ES-I3 (cell line): ENCODE measurements around the gene CSK.

ENCODE experiments used
- H3K36me3 ChIP-seq: 2 replicates; pipeline ENCODE4 v1.6.1; 2013; ENCODE audit warnings: mild to moderate bottlenecking, low read length, control low read depth, moderate library complexity; ENCODE audit not compliant: insufficient read depth
- H3K4me1 ChIP-seq: 2 replicates; pipeline ENCODE4 v1.6.1; 2013; ENCODE audit warnings: mild to moderate bottlenecking, control low read depth, low read length; ENCODE audit not compliant: insufficient read depth
- H3K9ac ChIP-seq: 2 replicates; pipeline ENCODE4 v1.6.1; 2013; ENCODE audit warnings: low read depth, mild to moderate bottlenecking, low read length, moderate library complexity
- H3K9me3 ChIP-seq: 2 replicates; pipeline ENCODE4 v1.6.1; 2013; ENCODE audit warnings: mild to moderate bottlenecking, low read length, moderate library complexity; ENCODE audit not compliant: control insufficient read depth, insufficient read depth

CSK gene

GRCh38 chr15:74809242-74809641, 27.4 kb downstream of the CSK start:
- H3K9me3 ChIP-seq, result no peaks in the 10 kb centered on the region
- no peak overlapping the region for H3K9ac ChIP-seq
- H3K4me1 ChIP-seq, result 0 out of 2 replicates have a peak, but pooled peaks cover 4% of the 10 kb centered on the region
- 0 out of 2 replicates have a peak, but pooled peaks cover under 1% of the 10 kb centered on the region for H3K36me3 ChIP-seq

GRCh38 chr15:74809956-74810355, 28.1 kb downstream of the CSK start:
- Histone ChIP-seq H3K36me3 (no peaks in the 10 kb centered on the region), H3K9ac (no peak overlapping the region), H3K4me1 (0 out of 2 replicates have a peak, but pooled peaks cover 4% of the 10 kb centered on the region), H3K9me3 (no peaks in the 10 kb centered on the region)

- Histone ChIP-seq H3K9ac (no peak within 1 kb of the TSS), H3K4me1 (peaks cover 10% of the 10 kb centered on the region; the same call in 1 of the 2 replicates), H3K9me3 (no peaks in the 10 kb centered on the region), H3K36me3 (no peaks in the 10 kb centered on the region)
Observed at GRCh38 chr15:74812533-74812932, 30.7 kb downstream of the CSK start, which contains the start of gene LMAN1L. Gene LMAN1L, plus strand, starts transcription at chr15:74812835. Its CDS starts 20 bp downstream, at chr15:74812855.

- Histone ChIP-seq H3K4me1 (peaks cover 17% of the 10 kb centered on the region; the same call in 1 of the 2 replicates), H3K36me3 (no peaks in the 10 kb centered on the region), H3K9me3 (no peaks in the 10 kb centered on the region), H3K9ac (no peak overlapping the region)
Observed at GRCh38 chr15:74815121-74815934, 33.4 kb downstream of the CSK start.

GRCh38 chr15:74815961-74816360, 34.1 kb downstream of the CSK start:
- H3K9me3 ChIP-seq, result no peaks in the 10 kb centered on the region
- H3K4me1 ChIP-seq, result peaks cover 21% of the 10 kb centered on the region; the same call in 1 of the 2 replicates
- no peak overlapping the region for H3K9ac ChIP-seq
- no peaks in the 10 kb centered on the region for H3K36me3 ChIP-seq

- H3K4me1 ChIP-seq, result peaks cover 29% of the 10 kb centered on the region; the same call in 1 of the 2 replicates
- H3K36me3 ChIP-seq, result no peaks in the 10 kb centered on the region
- H3K9ac ChIP-seq, result no peak overlapping the region
- H3K9me3 ChIP-seq, result no peaks in the 10 kb centered on the region
Observed at GRCh38 chr15:74816624-74817369, 34.9 kb downstream of the CSK start.

- Histone ChIP-seq H3K9me3 (no peaks in the 10 kb centered on the region), H3K4me1 (peaks cover 30% of the 10 kb centered on the region; the same call in 1 of the 2 replicates), H3K9ac (no peak overlapping the region), H3K36me3 (no peaks in the 10 kb centered on the region)
Observed at GRCh38 chr15:74817370-74817737, 35.5 kb downstream of the CSK start.

GRCh38 chr15:74820056-74820455, 38.2 kb downstream of the CSK start:
- peaks cover 30% of the 10 kb centered on the region; the same call in 1 of the 2 replicates for H3K4me1 ChIP-seq
- no peaks in the 10 kb centered on the region for H3K9me3 ChIP-seq
- no peak overlapping the region for H3K9ac ChIP-seq
- H3K36me3 ChIP-seq, result no peaks in the 10 kb centered on the region

- Histone ChIP-seq H3K9me3 (no peaks in the 10 kb centered on the region), H3K36me3 (no peaks in the 10 kb centered on the region), H3K9ac (no peak overlapping the region), H3K4me1 (peaks cover 30% of the 10 kb centered on the region; the same call in 1 of the 2 replicates)
Observed at GRCh38 chr15:74821091-74821789, 39.4 kb downstream of the CSK start.

- Histone ChIP-seq H3K36me3 (no peaks in the 10 kb centered on the region), H3K9me3 (no peaks in the 10 kb centered on the region), H3K9ac (no peak overlapping the region), H3K4me1 (peaks cover 29% of the 10 kb centered on the region; the same call in 1 of the 2 replicates)
Observed at GRCh38 chr15:74821790-74822158, 39.9 kb downstream of the CSK start.

GRCh38 chr15:74822233-74822632, 40.4 kb downstream of the CSK start:
- Histone ChIP-seq H3K9ac (no peak overlapping the region), H3K36me3 (no peaks in the 10 kb centered on the region), H3K9me3 (no peaks in the 10 kb centered on the region), H3K4me1 (peaks cover 25% of the 10 kb centered on the region; the same call in 1 of the 2 replicates)

GRCh38 chr15:74823324-74823723, 41.4 kb downstream of the CSK start:
- H3K9ac ChIP-seq, result no peak overlapping the region
- H3K9me3 ChIP-seq, result no peaks in the 10 kb centered on the region
- no peaks in the 10 kb centered on the region for H3K36me3 ChIP-seq
- H3K4me1 ChIP-seq, result peaks cover 21% of the 10 kb centered on the region; the same call in 1 of the 2 replicates

GRCh38 chr15:74824976-74825375, 43.1 kb downstream of the CSK start:
- no peaks in the 10 kb centered on the region for H3K36me3 ChIP-seq
- peaks cover 13% of the 10 kb centered on the region; the same call in 1 of the 2 replicates for H3K4me1 ChIP-seq
- H3K9me3 ChIP-seq, result no peaks in the 10 kb centered on the region
- no peak overlapping the region for H3K9ac ChIP-seq

- H3K9me3 ChIP-seq, result no peaks in the 10 kb centered on the region
- no peak overlapping the region for H3K9ac ChIP-seq
- no peaks in the 10 kb centered on the region for H3K36me3 ChIP-seq
- H3K4me1 ChIP-seq, result peaks cover 10% of the 10 kb centered on the region; the same call in 1 of the 2 replicates
Observed at GRCh38 chr15:74825866-74826265, 44.0 kb downstream of the CSK start.
